Stomach smooth muscle (tissue), 2 donors: ENCODE data around the gene CELA2B.
"Not testable (repeated sequence)": the region's sequence is repeated elsewhere in the genome, so short reads cannot be mapped to it uniquely, and the experiment has no call there.

Experiments
- H3K27ac ChIP-seq: one replicate; pipeline ENCODE4 v1.7.0; 2013; ENCODE audit warnings: mild to moderate bottlenecking, low read length, inconsistent platforms
- H3K27me3 ChIP-seq, 2 donors: one replicate each; pipeline ENCODE4 v1.7.0; 2013; ENCODE audit warnings: low read length in 2 of 2; ENCODE audit not compliant: insufficient read depth in 2 of 2, control insufficient read depth in 1 of 2
- H3K36me3 ChIP-seq, 2 donors: one replicate each; pipeline ENCODE4 v1.7.0; 2013; ENCODE audit warnings: low read length in 2 of 2; ENCODE audit not compliant: control insufficient read depth in 2 of 2, insufficient read depth in 2 of 2
- H3K4me1 ChIP-seq: one replicate; pipeline ENCODE4 v1.7.0; 2013; ENCODE audit warnings: low read length; ENCODE audit not compliant: control insufficient read depth, insufficient read depth
- H3K4me3 ChIP-seq, 2 donors: one replicate each; pipeline ENCODE4 v1.7.0; 2013; ENCODE audit warnings: low read length in 2 of 2
- H3K9ac ChIP-seq, 2 donors: one replicate each; pipeline ENCODE4 v1.7.0; 2013; ENCODE audit warnings: low read length in 2 of 2, mild to moderate bottlenecking in 1 of 2
- H3K9me3 ChIP-seq, 2 donors: one replicate each; pipeline ENCODE4 v1.7.0; 2013; ENCODE audit warnings: low read length in 2 of 2; ENCODE audit not compliant: control insufficient read depth in 2 of 2
- donor health status: healthy.
- donor health status: Pancreatic carcinoma.

Gene CELA2B

DNA sequence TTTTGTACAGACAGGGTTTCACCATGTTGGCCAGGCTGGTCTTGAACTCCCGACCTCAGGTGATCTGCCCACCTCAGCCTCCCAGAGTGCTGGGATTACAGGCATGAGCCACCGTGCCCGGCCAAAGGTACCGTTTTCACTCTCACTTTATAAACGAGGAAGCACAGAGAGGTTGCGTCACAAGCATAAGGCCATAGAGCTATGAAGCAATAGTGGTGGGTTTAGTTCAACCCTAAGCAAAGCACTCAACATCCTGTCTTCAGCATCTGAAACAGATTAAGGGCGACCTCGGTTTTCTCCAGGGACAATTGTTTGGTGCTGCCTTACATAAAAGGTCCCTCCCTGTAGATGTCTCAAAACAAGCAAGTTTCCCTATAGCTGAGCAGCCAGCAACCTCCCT is 41.2 kb upstream of the CELA2B start:
- not testable (repeated sequence) for H3K36me3 ChIP-seq, H3K9ac ChIP-seq, H3K4me3 ChIP-seq, H3K27ac ChIP-seq, H3K27me3 ChIP-seq, H3K4me1 ChIP-seq, H3K9me3 ChIP-seq

DNA sequence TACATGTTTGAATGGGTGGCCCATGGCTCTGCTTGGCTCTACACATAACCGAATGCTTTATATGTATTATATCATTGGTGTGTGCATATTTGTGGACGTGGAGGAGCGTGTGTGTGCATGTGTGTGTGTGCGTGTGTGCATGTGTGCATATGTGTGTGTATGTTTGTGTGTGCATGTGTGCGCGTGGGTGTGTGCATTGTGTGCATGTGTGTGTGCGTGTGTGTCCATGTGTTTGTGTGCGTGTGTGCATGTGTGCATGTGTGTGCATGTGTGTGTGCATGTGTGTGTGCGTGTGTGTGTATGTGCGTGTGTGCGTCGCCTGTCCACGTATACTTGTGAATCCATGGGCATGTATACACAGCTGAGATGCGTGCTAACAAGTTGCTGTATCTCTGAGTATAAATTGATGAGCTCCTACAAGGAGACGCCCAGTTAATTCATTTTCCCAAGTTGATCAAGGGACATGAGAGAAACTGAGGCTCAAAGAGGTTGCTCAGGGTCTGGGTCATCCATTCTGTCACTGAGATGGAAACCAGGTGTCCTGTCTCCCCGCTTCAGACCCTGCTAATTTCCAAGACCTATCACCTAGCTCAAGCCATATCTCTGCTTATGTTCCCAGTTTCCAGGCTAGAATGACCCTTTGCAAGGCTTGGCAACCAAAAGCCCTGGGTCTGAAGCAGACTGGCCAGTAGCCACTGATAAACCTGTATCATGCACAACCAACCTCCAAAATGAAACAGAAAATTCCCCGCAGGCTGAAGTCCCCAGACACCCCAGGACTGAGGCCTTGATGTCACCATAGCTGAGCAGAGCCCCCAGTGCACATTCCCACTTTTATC is 40.4 kb upstream of the CELA2B start:
- no peak overlapping the region for H3K27ac ChIP-seq
- H3K9me3 ChIP-seq, result no peaks in the 10 kb centered on the region
- H3K27me3 ChIP-seq, result no peaks in the 10 kb centered on the region
- H3K36me3 ChIP-seq, result no peaks in the 10 kb centered on the region
- no peak overlapping the region for H3K9ac ChIP-seq
- peaks cover 4% of the 10 kb centered on the region for H3K4me1 ChIP-seq
- no peak overlapping the region for H3K4me3 ChIP-seq

DNA sequence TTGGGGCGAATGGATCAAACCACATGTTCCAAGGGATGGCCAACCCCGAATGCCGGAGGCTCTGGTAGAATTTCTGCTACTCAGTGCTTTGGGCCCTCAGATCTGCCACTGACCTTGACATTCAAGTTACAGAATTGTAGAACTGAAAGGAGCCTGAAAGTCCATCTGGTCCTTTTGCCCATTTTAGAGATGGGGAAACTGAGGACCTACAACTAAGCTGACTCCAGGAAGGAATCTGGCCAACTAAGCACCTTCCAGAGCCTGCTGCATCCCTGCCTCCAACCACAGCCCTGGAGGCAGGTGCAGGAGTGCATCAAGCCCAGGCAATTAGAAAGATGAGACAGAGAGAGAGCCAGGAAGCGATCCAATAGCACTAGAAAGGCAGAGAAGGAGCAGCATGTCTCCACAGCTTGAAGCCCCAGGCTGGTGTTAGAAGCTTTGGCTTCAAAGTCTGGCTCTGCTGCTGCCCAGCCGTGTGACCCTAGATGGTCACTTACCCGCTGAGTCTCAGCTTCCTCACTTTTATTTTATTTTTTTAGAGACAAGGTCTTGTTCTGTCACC is 38.9 kb upstream of the CELA2B start:
- Histone ChIP-seq H3K27ac (no peak overlapping the region), H3K27me3 (no peaks in the 10 kb centered on the region), H3K4me1 (peaks cover 4% of the 10 kb centered on the region), H3K4me3 (no peak overlapping the region), H3K36me3 (no peaks in the 10 kb centered on the region), H3K9ac (no peak overlapping the region), H3K9me3 (no peaks in the 10 kb centered on the region)

DNA sequence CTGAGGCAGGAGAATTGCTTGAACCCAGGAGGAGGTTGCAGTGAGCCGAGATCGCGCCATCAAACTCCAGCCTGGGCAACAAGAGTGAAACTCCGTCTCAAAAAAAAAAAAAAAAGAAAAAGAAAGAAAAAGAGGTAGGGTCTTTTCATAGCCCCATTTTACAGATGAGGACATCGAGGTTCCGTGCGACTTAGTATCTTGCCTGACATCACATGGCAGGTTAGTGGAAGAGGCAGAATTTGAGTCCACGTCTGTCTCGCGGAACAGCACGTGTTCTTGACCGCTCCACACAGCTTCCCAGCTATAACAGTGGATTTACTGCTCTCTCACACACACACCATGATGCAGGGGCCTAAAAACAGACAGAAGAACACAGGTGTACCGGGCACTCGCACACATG is 36.6 kb upstream of the CELA2B start:
- Histone ChIP-seq H3K36me3 (no peaks in the 10 kb centered on the region), H3K27me3 (no peaks in the 10 kb centered on the region), H3K4me3 (no peak overlapping the region), H3K4me1 (no peaks in the 10 kb centered on the region), H3K9me3 (no peaks in the 10 kb centered on the region), H3K27ac (no peak overlapping the region), H3K9ac (no peak overlapping the region)

DNA sequence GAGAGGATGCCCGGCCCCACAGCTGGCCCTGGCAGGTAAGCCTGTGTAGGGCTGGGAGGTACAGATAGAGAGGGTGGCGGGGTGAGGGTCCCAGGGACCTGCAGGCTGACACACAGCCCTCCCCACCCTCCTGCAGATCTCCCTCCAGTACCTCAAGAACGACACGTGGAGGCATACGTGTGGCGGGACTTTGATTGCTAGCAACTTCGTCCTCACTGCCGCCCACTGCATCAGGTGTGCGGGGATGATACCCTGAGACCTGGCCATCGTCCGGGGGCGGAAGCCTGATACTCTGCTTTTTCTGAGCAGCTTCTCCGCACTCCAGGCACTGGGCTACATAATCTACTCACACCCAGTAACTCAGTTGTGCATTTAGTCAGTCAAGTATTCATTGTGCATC is 35.5 kb upstream of the CELA2B start:
- H3K4me3 ChIP-seq, result no peak overlapping the region
- H3K9ac ChIP-seq, result no peak overlapping the region
- H3K9me3 ChIP-seq, result no peaks in the 10 kb centered on the region
- H3K27ac ChIP-seq, result no peak overlapping the region
- no peaks in the 10 kb centered on the region for H3K27me3 ChIP-seq
- no peaks in the 10 kb centered on the region for H3K36me3 ChIP-seq
- H3K4me1 ChIP-seq, result no peaks in the 10 kb centered on the region

DNA sequence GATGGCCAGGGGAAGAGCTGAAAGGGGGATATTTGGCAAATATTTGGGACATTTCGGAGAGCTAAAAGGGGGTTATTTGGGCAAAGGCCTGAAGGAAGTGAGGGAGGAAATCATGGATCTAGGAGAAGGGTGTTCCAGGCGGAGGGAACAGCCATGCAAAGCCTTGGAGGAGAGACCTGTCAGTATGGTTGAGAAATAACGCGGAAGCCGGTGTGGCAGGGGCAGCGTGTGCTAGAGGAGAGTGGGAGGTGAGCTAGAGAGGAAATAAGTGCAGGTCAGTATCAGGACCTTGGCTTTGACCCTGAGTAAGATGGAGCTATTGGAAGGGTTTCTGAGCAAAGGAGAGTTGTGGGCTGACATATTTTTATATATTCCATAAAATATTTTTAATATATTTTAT is 34.7 kb upstream of the CELA2B start:
- Histone ChIP-seq H3K9ac (no peak overlapping the region), H3K27ac (no peak overlapping the region), H3K27me3 (no peaks in the 10 kb centered on the region), H3K36me3 (no peaks in the 10 kb centered on the region), H3K4me1 (no peaks in the 10 kb centered on the region), H3K9me3 (no peaks in the 10 kb centered on the region), H3K4me3 (no peak overlapping the region)

DNA sequence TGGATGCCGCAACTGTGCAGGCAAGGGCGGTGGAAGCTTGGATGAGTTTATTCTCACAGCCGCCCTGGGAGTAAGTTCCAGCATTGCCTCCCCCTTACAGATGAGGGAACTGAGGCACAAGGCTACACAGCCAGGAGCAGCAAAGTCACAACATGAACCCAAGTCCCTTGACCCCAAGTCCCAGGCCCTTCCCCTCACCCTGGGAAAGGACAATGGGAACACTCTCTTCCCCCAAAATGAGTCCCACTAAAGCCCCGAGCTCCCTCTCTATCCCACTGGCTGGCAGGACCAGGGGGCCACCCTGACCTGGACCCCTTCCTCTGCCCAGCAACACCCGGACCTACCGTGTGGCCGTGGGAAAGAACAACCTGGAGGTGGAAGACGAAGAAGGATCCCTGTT is 33.8 kb upstream of the CELA2B start:
- Histone ChIP-seq H3K9ac (no peak overlapping the region), H3K27me3 (no peaks in the 10 kb centered on the region), H3K36me3 (no peaks in the 10 kb centered on the region), H3K27ac (no peak overlapping the region), H3K9me3 (no peaks in the 10 kb centered on the region), H3K4me1 (no peaks in the 10 kb centered on the region), H3K4me3 (no peak overlapping the region)

DNA sequence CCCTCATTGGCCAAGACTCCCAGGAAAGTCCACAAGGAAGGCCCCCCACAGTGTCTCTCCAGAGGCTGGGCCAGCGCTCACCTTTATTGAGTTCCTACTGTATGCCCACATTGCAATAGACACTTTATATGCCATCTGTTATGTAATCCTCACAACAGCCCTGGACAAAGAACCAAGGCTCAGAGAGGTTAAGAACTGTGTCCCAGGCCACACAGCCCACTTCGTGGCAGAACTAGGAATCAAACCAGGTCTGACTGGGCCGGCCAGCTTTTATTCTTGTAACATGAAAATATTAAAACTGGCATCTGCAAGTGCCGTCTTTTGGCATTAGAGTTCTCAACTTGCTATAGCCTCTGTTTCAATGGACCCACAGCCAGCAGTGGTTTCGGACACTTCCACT is 33.1 kb upstream of the CELA2B start:
- Histone ChIP-seq H3K4me1 (no peaks in the 10 kb centered on the region), H3K27ac (no peak overlapping the region), H3K27me3 (no peaks in the 10 kb centered on the region), H3K9ac (no peak overlapping the region), H3K9me3 (no peaks in the 10 kb centered on the region), H3K4me3 (no peak overlapping the region), H3K36me3 (no peaks in the 10 kb centered on the region)

DNA sequence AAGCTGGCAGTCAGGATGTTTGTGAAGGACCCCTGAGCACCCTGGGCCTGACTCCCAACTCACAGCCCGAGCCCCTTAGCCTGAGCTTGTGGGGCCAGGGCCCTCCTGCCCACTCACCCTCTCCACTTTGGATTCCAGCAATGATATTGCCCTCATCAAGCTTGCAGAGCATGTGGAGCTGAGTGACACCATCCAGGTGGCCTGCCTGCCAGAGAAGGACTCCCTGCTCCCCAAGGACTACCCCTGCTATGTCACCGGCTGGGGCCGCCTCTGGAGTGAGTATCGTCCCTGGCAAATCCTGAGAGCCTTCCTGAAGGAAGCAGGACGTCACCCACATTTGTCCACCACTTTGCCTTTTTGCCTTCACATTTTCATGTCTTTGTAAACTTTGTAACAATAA is 32.6 kb upstream of the CELA2B start:
- H3K36me3 ChIP-seq, result no peaks in the 10 kb centered on the region
- no peaks in the 10 kb centered on the region for H3K27me3 ChIP-seq
- no peak overlapping the region for H3K27ac ChIP-seq
- H3K4me1 ChIP-seq, result no peaks in the 10 kb centered on the region
- no peak overlapping the region for H3K9ac ChIP-seq
- H3K4me3 ChIP-seq, result no peak overlapping the region
- no peaks in the 10 kb centered on the region for H3K9me3 ChIP-seq

DNA sequence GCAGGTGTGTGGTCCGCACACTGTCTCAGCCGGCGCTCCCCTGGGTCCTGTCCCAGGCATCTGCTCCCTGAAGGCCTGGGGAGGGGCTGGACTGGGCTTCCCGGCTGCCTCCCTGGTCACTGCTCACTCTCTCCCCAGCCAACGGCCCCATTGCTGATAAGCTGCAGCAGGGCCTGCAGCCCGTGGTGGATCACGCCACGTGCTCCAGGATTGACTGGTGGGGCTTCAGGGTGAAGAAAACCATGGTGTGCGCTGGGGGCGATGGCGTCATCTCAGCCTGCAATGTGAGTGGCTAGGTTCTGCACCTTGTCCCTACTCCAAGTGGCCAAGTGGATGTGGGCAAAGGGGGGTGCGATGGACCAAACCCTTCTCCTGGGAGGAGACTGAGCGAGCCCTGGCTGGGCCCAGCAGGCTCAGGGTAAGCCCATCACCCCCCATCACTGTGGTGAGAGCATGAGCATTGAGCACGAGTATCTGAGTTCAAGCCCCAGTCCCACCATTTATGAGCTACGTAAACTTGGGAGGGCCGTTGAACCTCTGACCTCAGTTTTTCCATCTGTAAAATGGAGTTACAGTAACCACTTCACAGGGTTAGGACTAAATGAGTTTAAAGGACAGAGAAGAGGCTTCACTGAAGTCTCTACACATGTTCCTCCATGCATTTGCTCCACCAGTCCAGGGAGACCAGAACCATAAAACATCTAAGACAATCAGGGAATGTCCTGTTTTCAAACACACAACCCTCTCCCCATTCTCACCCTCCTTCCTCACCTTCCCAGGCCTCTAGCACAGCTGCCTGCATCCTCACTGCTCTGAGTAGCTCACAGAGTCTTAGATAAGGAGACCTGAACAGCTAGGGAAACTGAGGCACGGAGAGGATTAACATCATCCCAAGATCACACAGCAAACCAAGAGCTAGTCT is 31.2 kb upstream of the CELA2B start:
- no peak overlapping the region for H3K27ac ChIP-seq
- H3K4me3 ChIP-seq, result no peak overlapping the region
- H3K36me3 ChIP-seq, result no peaks in the 10 kb centered on the region
- no peak overlapping the region for H3K9ac ChIP-seq
- H3K4me1 ChIP-seq, result no peaks in the 10 kb centered on the region
- no peaks in the 10 kb centered on the region for H3K9me3 ChIP-seq
- no peaks in the 10 kb centered on the region for H3K27me3 ChIP-seq
